Activated B cell treated with CpG ODN at 0.5 μM for 24 hours (primary cell): Measurements from ENCODE around the gene LSM2. TPM values are rescaled to one million over a fixed set of nuclear protein-coding genes. Genes with fewer than 3 reads are reported as not detected.
"Not testable (repeated sequence)": the region's sequence is repeated elsewhere in the genome, so short reads cannot be mapped to it uniquely, and the experiment has no call there.

Source experiments
- ATAC-seq: fragments of 200-7000 bp; cut with Tn5 transposase; one replicate; pipeline ENCODE4 v1.10.0; 2021; ENCODE audit warnings: low read depth, mild to moderate bottlenecking, moderate library complexity
- CTCF ChIA-PET: fragments of 350-600 bp; sonication (Branson Sonifier 250); formaldehyde crosslinking; loops from one replicate; lab custom pipeline; 2021; ENCODE audit warnings: antibody characterized with exemption; lab: Charles Lee
- POLR2A ChIA-PET: fragments of 350-600 bp; sonication (Branson Sonifier 250); formaldehyde crosslinking; loops from one replicate; lab custom pipeline; 2021; ENCODE audit warnings: antibody characterized with exemption; lab: Charles Lee
- DNase-seq: peaks from one replicate; pipeline ENCODE4 v3.0.0; 2022
- H3K27ac Mint-ChIP-seq: one replicate; pipeline ENCODE4 v1.8.0; 2020; ENCODE audit warnings: mixed read lengths
- H3K27me3 Mint-ChIP-seq: one replicate; pipeline ENCODE4 v1.8.0; 2021; ENCODE audit warnings: mixed read lengths
- H3K36me3 Mint-ChIP-seq: one replicate; pipeline ENCODE4 v1.8.0; 2021; ENCODE audit warnings: low read depth, mixed read lengths
- H3K4me1 Mint-ChIP-seq: one replicate; pipeline ENCODE4 v1.8.0; 2021; ENCODE audit warnings: mixed read lengths
- H3K4me3 Mint-ChIP-seq: one replicate; pipeline ENCODE4 v1.8.0; 2020; ENCODE audit warnings: mild to moderate bottlenecking, mixed read lengths
- H3K9me3 Mint-ChIP-seq: one replicate; pipeline ENCODE4 v1.8.0; 2020; ENCODE audit warnings: mixed read lengths
- intact Hi-C: fragments of 100-400 bp; cut with micrococcal nuclease; formaldehyde crosslinking; loops from one replicate; pipeline ENCODE4 v1.15.1; 2024
- total RNA-seq: library from RNA; stranded (reverse); gene quantifications from 2 replicates; pipeline ENCODE4 v1.2.3, GENCODE V29; 2022
- TF ChIP-seq, protein P1 (sequence below): fragments of 200-600 bp; IDR thresholded peaks from one replicate; pipeline ENCODE4 v1.8.0; 2022; ENCODE audit warnings: antibody characterized with exemption, mild to moderate bottlenecking

Gene LSM2
- total RNA-seq, 1 donor from 2014 or later, result 61.8 TPM

DNA sequence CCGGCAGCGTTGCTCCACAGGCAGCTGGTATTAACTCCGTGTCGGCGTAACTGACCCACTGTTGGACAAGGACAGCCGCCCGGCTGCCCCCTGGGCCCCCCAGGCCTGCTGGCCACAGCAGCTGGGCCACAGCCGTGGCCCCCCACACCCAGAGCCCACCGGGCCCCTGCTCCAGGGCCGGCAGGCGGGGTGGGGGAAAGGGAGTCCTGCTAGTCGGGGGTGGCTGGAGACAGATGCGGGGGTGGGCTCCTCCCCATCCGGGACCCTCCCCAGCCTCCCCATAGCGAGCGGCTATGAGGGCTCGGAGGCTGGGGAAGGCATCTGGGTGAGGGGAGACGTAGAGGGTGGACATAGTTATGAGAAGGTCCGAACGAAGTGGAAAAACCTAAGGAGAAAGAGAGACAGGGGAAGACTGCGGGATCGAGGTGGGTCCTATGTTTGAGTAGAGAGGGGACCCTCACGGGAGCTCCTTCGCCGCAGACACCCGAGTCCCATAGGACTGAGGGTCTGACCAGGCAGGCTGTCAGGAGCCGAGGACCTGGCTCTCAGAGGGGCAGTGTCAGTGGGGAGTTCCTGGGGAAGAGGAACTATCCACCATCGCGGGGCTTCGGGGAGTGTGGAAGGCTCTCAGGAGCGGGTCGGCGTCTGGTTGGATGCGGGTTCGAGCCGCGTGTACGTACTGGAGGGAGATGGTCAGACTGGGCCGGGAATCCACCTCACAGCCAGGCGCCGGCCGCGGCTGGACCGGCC is 11.7 kb downstream of the LSM2 start:
- no peak for DNase-seq
- Mint-ChIP-seq H3K9me3 (no peaks in the 10 kb centered on the region), H3K4me1 (peaks cover 70% of the 10 kb centered on the region), H3K36me3 (peaks cover 40% of the 10 kb centered on the region), H3K27me3 (no peaks in the 10 kb centered on the region), H3K27ac (peak overlapping the region; percentile 98), H3K4me3 (peak overlapping the region; percentile 98)
- ChIA-PET CTCF (interaction anchor here (0.9 to 2.9 kb wide), 7 partner anchors 11 to 66 kb away, joined by 3 to 20 read pairs (median 8); partner anchors contain the start of genes DDAH2, HSPA1A, HSPA1L and LSM2), POLR2A (interaction anchor here (0.6 to 5.9 kb wide), 21 partner anchors 9 to 253 kb away, joined by 3 to 103 read pairs (median 5); partner anchors contain the start of genes CLIC1, CSNK2B, DDAH2 and DDX39B)
- ATAC-seq, result no peak
- intact Hi-C loops, result loop anchor here (1.0 to 2.0 kb wide), 11 partner anchors 11 to 249 kb away; partner anchors contain the start of genes ABHD16A, ATP6V1G2, BAG6 and DDAH2
- TF ChIP-seq, protein P1, sequence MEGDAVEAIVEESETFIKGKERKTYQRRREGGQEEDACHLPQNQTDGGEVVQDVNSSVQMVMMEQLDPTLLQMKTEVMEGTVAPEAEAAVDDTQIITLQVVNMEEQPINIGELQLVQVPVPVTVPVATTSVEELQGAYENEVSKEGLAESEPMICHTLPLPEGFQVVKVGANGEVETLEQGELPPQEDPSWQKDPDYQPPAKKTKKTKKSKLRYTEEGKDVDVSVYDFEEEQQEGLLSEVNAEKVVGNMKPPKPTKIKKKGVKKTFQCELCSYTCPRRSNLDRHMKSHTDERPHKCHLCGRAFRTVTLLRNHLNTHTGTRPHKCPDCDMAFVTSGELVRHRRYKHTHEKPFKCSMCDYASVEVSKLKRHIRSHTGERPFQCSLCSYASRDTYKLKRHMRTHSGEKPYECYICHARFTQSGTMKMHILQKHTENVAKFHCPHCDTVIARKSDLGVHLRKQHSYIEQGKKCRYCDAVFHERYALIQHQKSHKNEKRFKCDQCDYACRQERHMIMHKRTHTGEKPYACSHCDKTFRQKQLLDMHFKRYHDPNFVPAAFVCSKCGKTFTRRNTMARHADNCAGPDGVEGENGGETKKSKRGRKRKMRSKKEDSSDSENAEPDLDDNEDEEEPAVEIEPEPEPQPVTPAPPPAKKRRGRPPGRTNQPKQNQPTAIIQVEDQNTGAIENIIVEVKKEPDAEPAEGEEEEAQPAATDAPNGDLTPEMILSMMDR, result no peak

DNA sequence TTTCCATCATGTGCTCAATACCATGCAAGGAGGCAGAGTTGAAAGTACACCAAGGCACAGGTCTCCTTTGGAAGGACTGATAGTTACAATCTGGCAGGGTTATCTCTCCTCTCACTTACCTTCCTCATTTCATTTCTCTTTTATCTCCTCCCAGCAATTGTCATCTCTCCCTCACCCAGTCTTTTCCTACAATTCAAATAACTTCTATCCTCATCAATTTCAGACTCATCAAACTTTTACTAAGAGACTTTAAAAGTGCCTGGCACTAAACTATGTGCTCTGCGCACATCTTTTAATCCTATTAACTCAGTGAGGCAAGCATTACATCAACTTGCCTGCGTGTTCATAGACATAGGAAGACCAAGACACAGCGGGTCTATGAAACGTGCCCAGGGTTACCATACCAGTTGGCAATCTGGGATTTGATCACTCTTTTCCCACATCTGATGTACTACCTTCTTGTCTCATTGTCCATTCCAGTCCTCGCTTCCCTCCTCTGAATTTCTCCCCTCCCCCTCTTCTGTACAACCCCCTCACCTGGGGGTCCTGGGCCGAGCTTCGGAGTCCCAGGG is 12.4 kb downstream of the LSM2 start:
- ChIA-PET CTCF (interaction anchor here (1.8 to 2.9 kb wide), 3 partner anchors 12 to 55 kb away, joined by 5 to 20 read pairs (median 9); partner anchors contain the start of genes HSPA1A, HSPA1L, LSM2 and MSH5), POLR2A (interaction anchor here (0.6 to 5.9 kb wide), 14 partner anchors 12 to 129 kb away, joined by 3 to 103 read pairs (median 8); partner anchors contain the start of genes CLIC1, CSNK2B, DDAH2 and GPANK1)
- TF ChIP-seq, protein P1, result no peak
- H3K36me3 Mint-ChIP-seq, result peaks cover 44% of the 10 kb centered on the region
- H3K4me3 Mint-ChIP-seq, result peak overlapping the region; percentile 98
- H3K4me1 Mint-ChIP-seq, result peaks cover 75% of the 10 kb centered on the region
- DNase-seq (no peak), ATAC-seq (no peak)
- no peaks in the 10 kb centered on the region for H3K27me3 Mint-ChIP-seq
- intact Hi-C loops, result loop anchor here (1.0 to 2.0 kb wide), 4 partner anchors 17 to 68 kb away; partner anchors contain the start of genes NEU1 and VWA7
- no peaks in the 10 kb centered on the region for H3K9me3 Mint-ChIP-seq
- peak overlapping the region; percentile 98 for H3K27ac Mint-ChIP-seq

DNA sequence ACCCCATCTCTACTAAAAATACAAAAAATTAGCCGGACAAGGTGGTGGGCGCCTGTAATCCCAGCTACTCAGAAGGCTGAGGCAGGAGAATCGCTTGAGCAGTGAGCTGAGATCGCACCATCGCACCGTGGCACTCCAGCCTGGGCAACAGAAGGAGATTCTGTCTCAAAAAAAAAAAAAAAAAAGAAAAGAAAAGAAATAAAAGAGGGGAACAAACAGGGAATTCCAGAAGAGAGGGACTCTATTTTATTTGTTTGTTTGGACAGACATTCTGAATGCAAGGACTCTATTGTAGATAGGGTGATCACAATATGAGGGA is 12.9 kb downstream of the LSM2 start:
- H3K9me3 Mint-ChIP-seq, DNase-seq, CTCF ChIA-PET, H3K27me3 Mint-ChIP-seq, ATAC-seq: not testable (repeated sequence)
- POLR2A ChIA-PET, result interaction anchor here (0.7 to 4.0 kb wide), 2 partner anchors 64 to 211 kb away, joined by 6 to 19 read pairs; partner anchors contain the start of genes DDAH2 and LTB
- intact Hi-C loops, result loop anchor here (1.0 to 2.0 kb wide), 4 partner anchors 17 to 69 kb away; partner anchors contain the start of genes NEU1 and VWA7
- Mint-ChIP-seq H3K36me3 (peaks cover 46% of the 10 kb centered on the region), H3K27ac (peak overlapping the region; percentile 98), H3K4me3 (peak overlapping the region; percentile 98), H3K4me1 (peaks cover 77% of the 10 kb centered on the region)

DNA sequence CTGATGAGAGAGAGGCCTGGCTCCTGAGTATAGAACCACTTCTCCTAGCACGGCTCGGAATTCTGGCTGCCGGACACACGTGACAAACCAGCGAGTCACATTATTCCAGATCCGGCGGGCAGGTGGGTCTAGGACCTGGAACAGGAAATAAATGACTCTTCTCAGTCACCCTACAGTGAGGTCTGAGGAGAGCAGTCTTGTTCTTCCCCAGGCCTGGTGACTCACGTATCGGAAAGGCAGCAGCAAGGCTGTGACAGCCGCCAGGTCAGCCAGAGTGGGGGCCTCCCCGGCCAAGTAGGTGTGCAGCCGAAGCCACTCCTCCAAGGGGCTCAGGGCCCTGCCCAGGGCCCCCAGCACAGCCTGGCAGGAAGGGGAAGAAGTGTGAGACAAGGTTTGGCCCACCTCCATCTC is 14.0 kb downstream of the LSM2 start:
- POLR2A ChIA-PET, result interaction anchor here (2.0 to 4.0 kb wide), 2 partner anchors 14 to 62 kb away, joined by 11 to 19 read pairs; partner anchors contain the start of genes DDAH2 and LSM2
- Mint-ChIP-seq H3K27ac (peak overlapping the region; percentile 46), H3K9me3 (no peaks in the 10 kb centered on the region), H3K4me3 (no peak overlapping the region), H3K36me3 (peaks cover 46% of the 10 kb centered on the region), H3K27me3 (no peaks in the 10 kb centered on the region), H3K4me1 (peaks cover 76% of the 10 kb centered on the region)
- intact Hi-C loops, result no loop called here
- ATAC-seq (no peak), DNase-seq (no peak)
- TF ChIP-seq, protein P1, result no peak
- CTCF ChIA-PET, result no interaction called here

DNA sequence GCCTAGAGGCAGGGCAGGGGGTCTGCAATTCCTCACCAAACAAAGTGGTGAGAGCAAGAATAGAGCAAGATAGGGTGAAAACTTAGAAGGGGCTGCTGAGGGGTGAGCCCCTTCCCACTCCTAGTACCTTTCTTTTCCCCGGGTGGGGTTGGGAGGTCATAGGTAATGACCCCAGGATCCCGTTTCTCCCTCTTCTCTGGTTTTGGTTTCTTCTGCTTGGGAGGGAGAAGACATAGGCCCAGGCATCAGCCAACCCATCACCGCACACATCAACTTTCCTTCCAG is 14.7 kb downstream of the LSM2 start:
- H3K27me3 Mint-ChIP-seq, result no peaks in the 10 kb centered on the region
- CTCF ChIA-PET, result interaction anchor here (1.5 kb wide), 1 partner anchor 13 kb away, joined by 5 read pairs; no protein-coding TSS in a partner anchor
- H3K4me1 Mint-ChIP-seq, result peaks cover 72% of the 10 kb centered on the region
- no peak overlapping the region for H3K4me3 Mint-ChIP-seq
- ATAC-seq (no peak), DNase-seq (no peak)
- H3K9me3 Mint-ChIP-seq, result no peaks in the 10 kb centered on the region
- intact Hi-C loops, result no loop called here
- H3K36me3 Mint-ChIP-seq, result peaks cover 45% of the 10 kb centered on the region
- peak overlapping the region; percentile 46 for H3K27ac Mint-ChIP-seq
- TF ChIP-seq, protein P1, result no peak
- POLR2A ChIA-PET, result interaction anchor here (2.0 to 4.4 kb wide), 2 partner anchors 14 to 53 kb away, joined by 11 to 43 read pairs; partner anchors contain the start of genes LSM2 and MSH5
